Measurements from ENCODE around the gene PBX1.

- TF ChIP-seq CTCF (IDR thresholded peaks at IDR 0.05) = no peak
- no peak for TF ChIP-seq POLR2A (IDR thresholded peaks at IDR 0.05)
These were observed 180.2 kb downstream of the PBX1 start for GRCh38 chr1:164739189-164739588.
